KOPT-K1 (cell line): ENCODE data around the gene PRPF31.
"Not testable (repeated sequence)": the region's sequence is repeated elsewhere in the genome, so short reads cannot be mapped to it uniquely, and the experiment has no call there.

Experiments used
- H3K27ac ChIP-seq: fragments of 200-600 bp; sonication (generic); 2 replicates; pipeline ENCODE4 v1.5.1; 2016; ENCODE audit warnings: antibody characterized with exemption, mild to moderate bottlenecking, low read depth, low read length; ENCODE audit not compliant: poor library complexity, severe bottlenecking
- H3K36me3 ChIP-seq: fragments of 200-600 bp; sonication (generic); 2 replicates; pipeline ENCODE4 v1.5.1; 2017; ENCODE audit warnings: antibody characterized with exemption, mild to moderate bottlenecking, low read length, moderate library complexity; ENCODE audit not compliant: insufficient read depth
- H3K9me3 ChIP-seq: fragments of 200-600 bp; sonication (generic); 2 replicates; pipeline ENCODE4 v1.5.1; 2017; ENCODE audit warnings: antibody characterized with exemption, low read length, mild to moderate bottlenecking; ENCODE audit not compliant: insufficient read depth, poor library complexity, severe bottlenecking

PRPF31 gene

DNA sequence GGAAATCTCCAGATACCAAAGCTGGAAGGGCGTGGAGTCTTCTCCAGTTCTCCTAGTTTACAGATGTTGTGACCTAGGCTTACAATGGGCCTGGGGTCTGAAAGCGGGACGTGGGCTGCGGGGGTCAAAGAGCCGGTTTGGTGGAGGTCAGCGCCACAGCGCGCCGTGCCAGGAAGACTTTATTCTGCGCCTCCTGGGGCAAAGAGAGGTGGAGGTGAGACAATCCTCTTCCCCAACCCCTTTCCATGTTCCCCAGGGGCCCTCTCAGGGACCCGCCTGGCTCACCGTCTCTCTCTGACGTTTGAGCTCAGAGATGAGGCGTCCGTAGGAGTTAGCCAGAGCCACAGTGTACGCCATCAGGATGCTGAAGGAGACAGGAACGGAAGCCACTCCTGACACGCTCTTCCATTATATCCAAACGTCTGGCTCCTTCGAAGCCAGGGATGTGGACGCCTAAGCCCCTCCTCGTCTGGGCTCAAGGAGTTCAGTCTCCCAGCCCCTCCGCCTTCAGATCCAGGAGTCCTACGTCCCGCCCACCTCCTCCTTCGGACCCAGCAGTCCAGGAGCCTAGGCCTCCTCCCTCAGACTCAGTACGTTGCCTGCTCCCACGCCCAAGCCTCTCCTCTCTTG, 44.7 kb downstream of the PRPF31 start:
- peaks cover 3% of the 10 kb centered on the region for H3K9me3 ChIP-seq
- peak overlapping the region; percentile 77 for H3K27ac ChIP-seq
- H3K36me3 ChIP-seq, result peaks cover 31% of the 10 kb centered on the region

DNA sequence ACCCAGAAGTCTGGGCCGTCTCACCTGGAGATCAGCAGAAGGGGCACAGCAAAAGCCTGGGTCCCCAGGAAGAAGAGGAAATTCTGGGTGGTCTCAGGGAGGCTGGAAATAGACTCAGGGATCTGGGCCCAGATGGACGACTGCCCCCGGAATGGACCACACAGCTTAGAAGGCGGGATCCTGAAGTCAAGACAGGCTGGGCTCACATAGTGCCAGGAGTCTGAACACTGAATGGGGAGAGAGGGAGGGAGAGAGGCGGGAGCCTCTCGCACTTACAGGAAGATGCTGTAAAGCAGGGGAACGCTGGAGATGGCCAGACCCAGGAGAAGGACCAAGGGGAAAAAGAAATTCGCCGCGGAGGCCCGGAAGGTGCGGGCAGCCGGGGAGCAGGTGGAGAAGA, 45.3 kb downstream of the PRPF31 start:
- H3K9me3 ChIP-seq, result peaks cover 4% of the 10 kb centered on the region
- peaks cover 26% of the 10 kb centered on the region for H3K36me3 ChIP-seq
- H3K27ac ChIP-seq, result peak overlapping the region; percentile 77

DNA sequence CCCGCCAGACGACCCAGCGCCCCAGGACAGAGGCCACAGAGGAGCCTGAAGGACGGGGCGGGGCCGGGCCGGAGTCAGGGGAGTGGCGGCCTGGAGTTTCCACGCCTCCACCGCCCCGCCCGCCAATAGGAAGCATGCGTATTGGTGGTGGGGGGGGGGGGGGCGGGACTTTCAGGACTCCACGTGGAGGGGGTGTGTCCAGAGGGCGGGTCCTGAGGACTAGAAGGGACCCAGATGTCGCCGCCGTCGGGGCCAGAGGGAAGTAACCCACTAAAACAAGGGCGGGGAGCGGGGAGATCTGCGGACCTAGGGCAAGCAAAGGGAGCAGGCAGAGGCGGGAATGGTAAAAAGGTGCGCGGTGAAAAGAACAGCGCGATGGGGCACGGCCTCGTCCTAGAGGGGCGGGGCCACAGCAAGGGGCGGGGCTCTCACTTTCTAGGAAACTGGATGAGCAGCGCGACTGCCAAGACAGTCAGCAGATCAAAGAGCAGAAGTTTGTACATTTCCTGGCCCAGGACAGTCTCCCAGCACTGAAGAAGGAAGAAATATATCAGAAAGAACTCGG, 46.8 kb downstream of the PRPF31 start:
- no peak overlapping the region for H3K27ac ChIP-seq

DNA sequence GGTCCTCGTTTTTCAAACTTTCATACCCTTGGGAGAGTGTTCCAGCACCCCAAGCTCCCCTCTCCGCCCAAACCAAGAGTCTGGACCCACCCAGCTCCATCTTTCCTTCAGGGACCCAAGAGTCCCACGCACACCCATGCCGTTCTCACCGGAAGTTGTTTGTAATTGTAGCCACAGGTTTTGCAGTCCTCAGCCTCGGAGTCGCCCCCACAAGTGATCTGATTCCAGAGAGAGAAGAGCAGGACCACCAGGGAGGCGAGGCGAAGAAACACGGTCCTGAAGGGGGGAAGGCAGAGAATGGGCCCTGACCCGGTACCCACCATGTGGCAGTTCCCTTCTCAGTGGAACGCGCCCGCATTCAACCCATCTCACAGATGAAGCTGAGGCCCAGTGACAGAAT, 47.3 kb downstream of the PRPF31 start:
- no peak overlapping the region for H3K27ac ChIP-seq
- peaks cover 4% of the 10 kb centered on the region for H3K9me3 ChIP-seq
- peaks cover 5% of the 10 kb centered on the region for H3K36me3 ChIP-seq

More for the DNA sequence above, 46.8 kb downstream of the PRPF31 start:
- peaks cover 4% of the 10 kb centered on the region for H3K9me3 ChIP-seq
- H3K36me3 ChIP-seq, result peaks cover 11% of the 10 kb centered on the region

DNA sequence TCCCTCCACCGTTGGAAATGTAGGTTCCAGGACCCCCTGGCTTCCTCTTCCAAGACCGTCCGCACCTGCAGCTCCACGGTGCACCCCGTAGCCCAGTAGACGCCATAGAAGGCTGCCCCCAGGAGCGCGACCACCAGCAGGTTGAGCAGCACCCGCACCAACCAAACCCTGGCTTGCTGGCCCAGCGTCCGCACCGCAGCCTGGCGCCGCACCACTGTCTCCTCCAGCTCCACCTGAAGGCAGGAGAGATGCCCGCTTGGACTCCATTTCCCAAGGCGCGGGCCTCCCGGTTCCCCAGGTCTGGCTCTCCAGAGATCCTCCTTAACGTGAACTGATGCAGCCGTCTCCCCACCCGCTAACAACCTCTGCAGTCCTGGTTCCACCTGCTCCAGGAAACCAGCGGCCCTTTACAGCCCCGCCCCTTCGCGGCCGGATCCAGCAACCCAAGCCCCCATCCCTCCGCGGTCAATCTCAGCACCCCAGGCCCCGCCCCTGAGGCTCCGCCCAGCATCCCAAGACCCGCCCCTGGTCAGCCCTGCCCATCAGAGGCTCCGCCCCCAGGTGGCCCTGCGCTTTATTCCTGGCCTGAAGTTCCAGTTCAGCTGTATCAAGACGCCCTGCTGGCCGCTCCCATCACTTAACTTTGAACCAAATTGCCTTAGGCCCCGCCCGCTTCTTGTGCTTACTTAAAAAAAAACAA, 49.0 kb downstream of the PRPF31 start:
- Histone ChIP-seq H3K27ac (no peak overlapping the region), H3K36me3 (no peaks in the 10 kb centered on the region), H3K9me3 (peaks cover 4% of the 10 kb centered on the region)

DNA sequence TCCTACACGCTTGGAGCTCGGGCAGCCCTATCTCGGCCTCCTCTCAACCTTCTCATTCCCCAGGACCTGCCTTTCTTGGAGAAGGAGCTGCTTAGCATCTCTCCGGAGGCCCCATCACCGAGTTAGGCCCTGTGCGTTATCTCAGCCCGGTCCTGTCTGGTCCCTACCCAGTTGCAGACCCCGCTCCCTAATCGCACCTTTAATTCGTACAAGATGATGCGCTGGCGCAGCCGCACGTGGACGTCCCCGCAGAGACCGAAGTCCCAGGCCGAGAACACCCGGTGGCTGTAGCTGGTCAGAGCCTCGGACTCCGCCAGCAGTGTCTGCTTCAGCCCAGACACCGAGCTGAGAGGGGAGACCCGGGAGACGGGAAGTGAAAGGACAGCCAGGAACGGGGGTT, 49.7 kb downstream of the PRPF31 start:
- no peak overlapping the region for H3K27ac ChIP-seq
- H3K36me3 ChIP-seq, result no peaks in the 10 kb centered on the region
- H3K9me3 ChIP-seq, result peaks cover 4% of the 10 kb centered on the region

DNA sequence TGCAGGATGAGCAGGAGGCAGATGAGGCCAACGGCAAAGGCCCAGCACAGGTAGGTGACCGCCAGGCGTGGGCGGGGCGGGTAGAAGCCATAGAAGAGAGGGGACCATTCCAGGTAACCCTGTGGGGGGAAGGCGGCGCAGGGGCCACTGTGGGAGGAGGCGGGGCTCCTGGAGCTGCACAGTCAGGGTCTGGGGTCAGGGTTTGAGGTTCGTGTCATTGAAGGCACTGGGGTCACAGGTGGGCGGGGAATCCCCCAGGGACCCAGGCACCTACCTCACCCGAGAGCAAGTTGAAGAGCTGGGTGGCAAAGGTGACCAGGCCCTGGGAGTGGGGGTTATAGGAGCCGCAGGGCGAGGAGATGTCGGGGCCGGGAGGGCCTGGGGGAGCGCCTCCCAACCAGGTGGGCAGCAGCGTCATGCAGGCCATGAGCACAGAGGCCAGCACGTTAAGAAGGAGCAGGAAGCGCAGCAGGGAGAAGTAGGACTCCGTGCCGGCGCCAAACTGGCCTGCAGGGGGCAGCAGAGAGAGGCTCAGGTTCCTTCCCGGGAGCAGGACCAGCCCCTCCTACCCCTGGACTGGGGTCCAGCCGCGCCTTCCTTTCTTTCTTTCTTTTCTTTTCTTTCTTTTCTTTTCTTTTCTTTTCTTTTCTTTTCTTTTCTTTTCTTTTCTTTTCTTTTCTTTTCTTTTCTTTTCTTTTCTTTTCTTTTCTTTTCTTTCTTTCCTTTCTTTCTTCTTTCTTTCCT, 52.8 kb downstream of the PRPF31 start:
- no peaks in the 10 kb centered on the region for H3K36me3 ChIP-seq
- peaks cover 4% of the 10 kb centered on the region for H3K9me3 ChIP-seq
- H3K27ac ChIP-seq, result no peak overlapping the region

DNA sequence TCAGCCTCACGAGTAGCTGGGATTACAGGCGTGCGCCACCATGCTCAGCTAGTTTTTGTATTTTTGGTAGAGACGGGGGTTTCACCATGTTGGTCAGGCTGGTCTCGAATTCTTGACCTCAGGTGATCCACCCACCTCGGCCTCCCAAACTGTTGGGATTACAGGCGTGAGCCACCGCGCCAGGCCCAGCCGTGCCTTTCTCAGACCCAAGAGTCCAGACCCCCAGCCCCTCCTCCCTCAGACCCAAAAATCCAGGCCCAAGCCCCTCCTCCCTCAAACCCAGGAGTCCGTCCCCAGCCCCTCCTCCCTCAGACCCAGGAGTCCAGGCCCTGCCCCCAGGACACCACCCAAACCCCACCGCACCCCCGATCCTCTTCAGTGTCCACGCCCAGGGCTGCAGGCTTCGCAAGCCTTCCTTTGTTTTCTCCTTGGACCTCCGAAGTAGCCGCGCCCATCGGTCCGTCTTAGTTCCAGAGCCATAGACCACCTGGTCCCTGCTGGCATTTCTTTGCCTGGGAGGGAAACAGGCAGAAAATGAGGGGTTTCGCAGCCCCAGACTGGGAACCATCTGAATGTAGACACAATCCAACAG, 53.7 kb downstream of the PRPF31 start:
- H3K9me3 ChIP-seq, result peaks cover 4% of the 10 kb centered on the region
- no peak overlapping the region for H3K27ac ChIP-seq
- no peaks in the 10 kb centered on the region for H3K36me3 ChIP-seq

DNA sequence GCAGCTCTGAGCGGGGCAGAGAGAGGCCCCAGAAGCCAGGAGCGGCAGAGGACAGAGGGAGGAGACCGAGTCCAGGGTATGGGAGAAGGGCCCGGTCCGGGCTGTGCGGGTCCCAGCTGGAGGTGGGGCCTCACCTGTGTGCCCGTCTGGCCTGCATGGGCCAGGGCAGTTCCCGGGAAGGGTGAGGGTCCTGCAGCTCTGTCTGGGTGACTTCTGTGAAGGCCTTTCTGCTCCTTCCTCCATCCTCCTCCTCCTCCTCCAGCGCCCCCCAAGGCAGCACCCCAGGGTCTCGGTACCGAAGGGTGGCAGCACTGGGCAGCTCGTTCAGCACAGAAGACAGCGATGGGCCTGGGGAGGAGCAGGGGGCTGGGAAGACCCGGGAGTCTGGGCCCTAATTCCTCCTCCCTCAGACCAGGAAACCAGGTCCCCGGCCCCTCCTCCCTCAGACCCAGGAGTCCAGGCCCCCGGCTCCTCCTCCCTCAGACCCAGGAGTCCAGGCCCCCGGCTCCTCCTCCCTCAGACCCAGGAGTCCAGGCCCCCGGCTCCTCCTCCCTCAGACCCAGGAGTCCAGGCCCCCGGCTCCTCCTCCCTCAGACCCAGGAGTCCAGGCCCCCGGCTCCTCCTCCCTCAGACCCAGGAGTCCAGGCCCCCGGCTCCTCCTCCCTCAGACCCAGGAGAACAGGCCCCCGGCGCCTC, 56.3 kb downstream of the PRPF31 start:
- H3K27ac ChIP-seq, H3K36me3 ChIP-seq, H3K9me3 ChIP-seq: not testable (repeated sequence)

DNA sequence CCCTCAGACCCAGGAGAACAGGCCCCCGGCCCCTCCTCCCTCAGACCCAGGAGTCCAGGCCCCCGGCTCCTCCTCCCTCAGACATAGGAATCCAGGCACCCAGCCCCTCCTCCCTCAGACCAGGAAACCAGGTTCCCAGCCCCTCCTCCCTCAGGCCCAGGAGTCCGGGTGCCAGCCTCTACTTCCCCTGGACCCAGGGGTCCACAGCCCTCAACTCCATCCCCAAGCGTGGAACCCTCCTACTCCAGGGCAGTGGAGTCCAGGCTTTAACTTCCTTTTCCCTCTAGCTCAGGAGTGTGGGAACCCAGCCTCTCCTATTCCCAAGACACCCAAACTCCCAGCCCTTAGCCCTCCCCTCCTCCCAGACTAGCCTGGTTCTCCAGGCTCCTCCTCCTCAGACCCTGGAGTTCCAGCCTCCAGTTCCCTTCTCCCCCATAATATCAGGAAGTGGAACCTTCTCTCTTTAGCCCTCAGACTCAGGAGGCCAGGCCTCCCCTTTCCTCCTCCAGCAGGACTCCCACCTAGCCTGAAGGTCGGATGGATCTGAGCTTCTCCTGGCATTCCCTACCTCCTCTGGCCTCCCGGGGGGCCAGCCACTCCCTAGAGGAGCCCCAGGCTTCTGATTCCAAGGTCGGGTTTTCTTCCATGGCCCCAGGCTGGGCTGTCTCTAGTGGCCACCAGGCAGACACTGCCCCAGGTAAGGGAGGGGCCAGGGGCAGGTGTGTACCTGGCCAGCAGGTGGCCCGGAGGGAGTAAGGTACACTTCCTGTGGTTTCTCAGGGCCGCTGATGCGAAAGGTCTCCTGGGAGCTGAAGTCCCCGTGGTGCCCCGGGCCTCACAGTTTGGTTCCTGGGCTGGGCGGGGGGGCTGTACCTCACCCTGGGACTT, 57.2 kb downstream of the PRPF31 start, which contains the start of gene TMC4:
Gene TMC4, minus strand, starts transcription at position 690 of the 888 bp plus-strand sequence. Its CDS starts 43 bp downstream, at position 647.
- no peak within 1 kb of the TSS for H3K27ac ChIP-seq
- H3K9me3 ChIP-seq, result no peaks in the 10 kb centered on the region
- H3K36me3 ChIP-seq, result peaks cover 9% of the 10 kb centered on the region; the same call in 1 of the 2 replicates

DNA sequence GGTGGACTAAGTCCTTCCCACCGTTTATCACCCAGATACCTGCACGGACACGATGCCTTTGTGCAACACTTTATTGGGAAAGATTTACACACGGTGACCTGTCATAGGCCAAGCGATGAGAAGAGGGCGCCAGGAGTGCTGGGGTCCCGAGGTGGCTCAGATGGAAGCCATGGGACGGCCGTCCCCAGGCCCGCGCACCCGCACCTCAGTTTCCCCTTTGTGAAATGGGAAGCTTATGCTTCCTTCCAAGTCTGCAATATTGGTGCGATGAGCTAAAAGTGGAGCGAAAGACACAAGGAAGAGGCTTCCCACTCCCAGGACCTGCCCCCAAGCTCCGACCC, 57.8 kb downstream of the PRPF31 start:
- Histone ChIP-seq H3K9me3 (no peaks in the 10 kb centered on the region), H3K36me3 (peaks cover 15% of the 10 kb centered on the region), H3K27ac (no peak overlapping the region)

DNA sequence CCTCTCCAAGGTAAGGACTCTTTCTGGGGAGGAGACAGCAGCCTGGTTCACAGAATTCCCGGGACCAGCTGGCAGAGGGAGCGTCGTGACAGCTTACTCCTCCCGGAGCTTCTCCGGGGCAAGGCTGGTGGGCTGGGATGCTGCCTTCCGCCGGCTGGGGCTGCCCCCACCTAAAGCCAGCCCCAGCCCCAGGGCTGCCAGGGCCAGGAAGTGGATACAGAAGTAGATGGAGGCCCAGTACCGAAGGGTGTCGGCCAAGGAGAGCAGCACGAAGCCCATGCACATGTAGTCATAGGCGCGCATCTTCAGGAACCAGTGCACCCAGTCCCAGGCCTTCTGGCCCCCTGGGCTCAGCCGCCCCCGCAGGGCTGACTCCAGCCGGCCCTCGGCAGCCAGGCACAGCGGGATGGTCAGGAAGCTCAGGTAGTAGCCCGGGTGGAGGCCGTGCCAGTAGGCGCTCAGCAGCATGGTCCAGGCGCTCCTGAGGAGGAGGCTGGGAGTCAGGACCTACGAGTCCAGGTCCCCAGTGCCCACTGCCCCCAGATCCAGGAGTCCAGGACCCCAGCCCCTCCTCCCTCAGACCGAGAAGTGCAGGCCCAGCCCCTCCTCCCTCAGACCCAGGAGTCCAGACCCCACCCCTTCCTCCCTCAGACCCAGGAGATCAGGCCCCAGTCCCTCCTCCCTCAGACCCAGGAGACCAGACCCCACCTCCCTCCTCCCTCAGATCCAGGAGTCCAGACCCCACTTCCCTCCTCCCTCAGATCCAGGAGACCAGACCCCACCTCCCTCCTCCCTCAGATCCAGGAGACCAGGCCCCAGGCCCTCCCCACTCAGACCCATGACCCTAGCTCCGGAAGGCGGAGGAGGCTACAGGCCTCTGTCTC, 58.6 kb downstream of the PRPF31 start:
- H3K27ac ChIP-seq, result no peak overlapping the region
- peaks cover 23% of the 10 kb centered on the region for H3K36me3 ChIP-seq

More for the DNA sequence above, 58.6 kb downstream of the PRPF31 start:
- no peaks in the 10 kb centered on the region for H3K9me3 ChIP-seq
